HL-60 (cell line): ENCODE results near the gene NSRP1.

Experiments used
- DNase-seq, 2 experiments: peaks; one replicate each; pipeline ENCODE4 v3.0.0-alpha.2; 2010 to 2020; ENCODE audit warnings: low read depth in 1 of 2, low spot score in 1 of 2
- H3K27ac ChIP-seq: fragments of 250-450 bp; sonication (Bioruptor Pico); replicated peaks from 2 replicates; pipeline ENCODE4 v1.5.1; 2020; ENCODE audit warnings: mild to moderate bottlenecking, moderate library complexity
- H3K27me3 ChIP-seq: fragments of 250-450 bp; sonication (Bioruptor Pico); 2 replicates; pipeline ENCODE4 v1.5.1; 2021; ENCODE audit warnings: mild to moderate bottlenecking, moderate library complexity; ENCODE audit not compliant: insufficient read depth, poor library complexity, severe bottlenecking
- H3K4me3 ChIP-seq: replicated peaks from 2 replicates; pipeline ENCODE4 v1.5.1; 2011; ENCODE audit warnings: mild to moderate bottlenecking, control low read depth, low read length; ENCODE audit not compliant: insufficient read depth
- GABPA ChIP-seq: IDR thresholded peaks from 2 replicates; pipeline ENCODE4 v1.6.1; 2012; ENCODE audit warnings: low read depth
- POLR2AphosphoS5 ChIP-seq: IDR thresholded peaks from 2 replicates; pipeline ENCODE4 v1.6.1; 2012; ENCODE audit warnings: low read depth
- SPI1 ChIP-seq: IDR thresholded peaks from 2 replicates; pipeline ENCODE4 v1.6.1; 2012; ENCODE audit warnings: low read depth, mild to moderate bottlenecking, borderline replicate concordance
- TF ChIP-seq, protein P1 (sequence below): IDR thresholded peaks from 2 replicates; pipeline ENCODE4 v1.6.1; 2012; ENCODE audit warnings: low read depth; ENCODE audit not compliant: insufficient replicate concordance
- TF ChIP-seq, protein P2 (sequence below): IDR thresholded peaks from one replicate; pipeline ENCODE4 v1.5.1; 2011; ENCODE audit warnings: low read length, control low read depth, inconsistent platforms; ENCODE audit not compliant: insufficient read depth

NSRP1 gene

DNA sequence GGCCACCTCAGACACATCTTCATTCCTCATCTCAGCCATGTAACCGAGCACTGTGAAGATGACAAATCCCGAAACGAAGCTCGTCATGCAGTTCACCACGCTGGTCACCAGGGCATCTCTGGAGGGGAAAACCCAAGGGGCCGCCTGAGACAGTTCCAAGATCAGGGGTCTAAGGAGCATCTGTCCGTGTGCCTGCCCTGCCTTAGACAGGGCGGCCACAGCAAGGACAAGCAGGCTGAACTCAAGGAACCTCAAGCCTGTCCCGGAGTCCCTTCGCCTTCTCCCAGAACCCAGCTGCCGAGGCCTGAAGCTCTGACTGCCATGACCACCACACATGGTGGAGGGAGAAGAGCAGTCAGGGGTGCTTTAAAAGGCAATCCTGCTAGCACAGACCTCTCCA is 96.1 kb downstream of the NSRP1 start:
- Histone ChIP-seq H3K27me3 (no peaks in the 10 kb centered on the region), H3K4me3 (no peak overlapping the region), H3K27ac (no peak overlapping the region)
- no peak for DNase-seq
- no peak for TF ChIP-seq GABPA
- TF ChIP-seq, protein P1, sequence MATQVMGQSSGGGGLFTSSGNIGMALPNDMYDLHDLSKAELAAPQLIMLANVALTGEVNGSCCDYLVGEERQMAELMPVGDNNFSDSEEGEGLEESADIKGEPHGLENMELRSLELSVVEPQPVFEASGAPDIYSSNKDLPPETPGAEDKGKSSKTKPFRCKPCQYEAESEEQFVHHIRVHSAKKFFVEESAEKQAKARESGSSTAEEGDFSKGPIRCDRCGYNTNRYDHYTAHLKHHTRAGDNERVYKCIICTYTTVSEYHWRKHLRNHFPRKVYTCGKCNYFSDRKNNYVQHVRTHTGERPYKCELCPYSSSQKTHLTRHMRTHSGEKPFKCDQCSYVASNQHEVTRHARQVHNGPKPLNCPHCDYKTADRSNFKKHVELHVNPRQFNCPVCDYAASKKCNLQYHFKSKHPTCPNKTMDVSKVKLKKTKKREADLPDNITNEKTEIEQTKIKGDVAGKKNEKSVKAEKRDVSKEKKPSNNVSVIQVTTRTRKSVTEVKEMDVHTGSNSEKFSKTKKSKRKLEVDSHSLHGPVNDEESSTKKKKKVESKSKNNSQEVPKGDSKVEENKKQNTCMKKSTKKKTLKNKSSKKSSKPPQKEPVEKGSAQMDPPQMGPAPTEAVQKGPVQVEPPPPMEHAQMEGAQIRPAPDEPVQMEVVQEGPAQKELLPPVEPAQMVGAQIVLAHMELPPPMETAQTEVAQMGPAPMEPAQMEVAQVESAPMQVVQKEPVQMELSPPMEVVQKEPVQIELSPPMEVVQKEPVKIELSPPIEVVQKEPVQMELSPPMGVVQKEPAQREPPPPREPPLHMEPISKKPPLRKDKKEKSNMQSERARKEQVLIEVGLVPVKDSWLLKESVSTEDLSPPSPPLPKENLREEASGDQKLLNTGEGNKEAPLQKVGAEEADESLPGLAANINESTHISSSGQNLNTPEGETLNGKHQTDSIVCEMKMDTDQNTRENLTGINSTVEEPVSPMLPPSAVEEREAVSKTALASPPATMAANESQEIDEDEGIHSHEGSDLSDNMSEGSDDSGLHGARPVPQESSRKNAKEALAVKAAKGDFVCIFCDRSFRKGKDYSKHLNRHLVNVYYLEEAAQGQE = no peak
- TF ChIP-seq, protein P2, sequence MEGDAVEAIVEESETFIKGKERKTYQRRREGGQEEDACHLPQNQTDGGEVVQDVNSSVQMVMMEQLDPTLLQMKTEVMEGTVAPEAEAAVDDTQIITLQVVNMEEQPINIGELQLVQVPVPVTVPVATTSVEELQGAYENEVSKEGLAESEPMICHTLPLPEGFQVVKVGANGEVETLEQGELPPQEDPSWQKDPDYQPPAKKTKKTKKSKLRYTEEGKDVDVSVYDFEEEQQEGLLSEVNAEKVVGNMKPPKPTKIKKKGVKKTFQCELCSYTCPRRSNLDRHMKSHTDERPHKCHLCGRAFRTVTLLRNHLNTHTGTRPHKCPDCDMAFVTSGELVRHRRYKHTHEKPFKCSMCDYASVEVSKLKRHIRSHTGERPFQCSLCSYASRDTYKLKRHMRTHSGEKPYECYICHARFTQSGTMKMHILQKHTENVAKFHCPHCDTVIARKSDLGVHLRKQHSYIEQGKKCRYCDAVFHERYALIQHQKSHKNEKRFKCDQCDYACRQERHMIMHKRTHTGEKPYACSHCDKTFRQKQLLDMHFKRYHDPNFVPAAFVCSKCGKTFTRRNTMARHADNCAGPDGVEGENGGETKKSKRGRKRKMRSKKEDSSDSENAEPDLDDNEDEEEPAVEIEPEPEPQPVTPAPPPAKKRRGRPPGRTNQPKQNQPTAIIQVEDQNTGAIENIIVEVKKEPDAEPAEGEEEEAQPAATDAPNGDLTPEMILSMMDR = no peak
- no peak for TF ChIP-seq SPI1
- no peak for TF ChIP-seq POLR2AphosphoS5

DNA sequence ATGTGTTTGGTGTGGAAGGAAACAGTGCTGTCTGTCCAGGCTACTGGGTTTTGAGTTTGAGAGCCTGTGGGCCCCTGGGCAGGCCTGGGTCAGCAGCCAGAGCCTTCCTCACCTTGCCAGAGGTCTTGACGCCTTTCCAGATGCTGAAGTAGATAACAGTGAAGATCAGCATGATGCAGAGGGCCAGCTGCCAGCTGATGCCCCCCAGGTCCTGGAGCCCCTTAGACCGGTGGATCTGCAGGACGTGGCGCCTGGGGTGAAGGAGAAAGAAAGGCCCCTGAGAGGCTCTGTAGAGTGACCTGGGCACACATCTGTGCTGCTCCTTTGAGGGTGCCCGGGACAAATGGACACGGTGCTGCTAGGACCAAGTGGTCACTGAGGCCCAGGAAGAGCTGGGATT is 100.4 kb downstream of the NSRP1 start:
- Histone ChIP-seq H3K4me3 (no peak overlapping the region), H3K27me3 (no peaks in the 10 kb centered on the region), H3K27ac (no peak overlapping the region)
- no peak for DNase-seq
- TF ChIP-seq GABPA (no peak), SPI1 (no peak), POLR2AphosphoS5 (no peak)
- TF ChIP-seq, protein P1 = no peak
- TF ChIP-seq, protein P2 = no peak

- TF ChIP-seq GABPA (no peak), POLR2AphosphoS5 (no peak), SPI1 (no peak)
- TF ChIP-seq, protein P2 = no peak
- TF ChIP-seq, protein P1 = no peak
- no peak overlapping the region for H3K27ac ChIP-seq
- no peak overlapping the region for H3K4me3 ChIP-seq
- DNase-seq = no peak
- no peaks in the 10 kb centered on the region for H3K27me3 ChIP-seq
Measured at GRCh38 chr17:30217746-30218245, 101.2 kb downstream of the NSRP1 start.
